Activated naive CD4-positive, alpha-beta T cell treated with anti-CD3 and anti-CD28 coated beads, Interleukin-2, amount 50 U/mL, for 16 hours (primary cell): Measurements from ENCODE around the gene NRXN2.

Source experiments
- DNase-seq: peaks from one replicate; pipeline ENCODE4 v3.0.0-alpha.2; 2020

Gene NRXN2

GRCh38 chr11:64758330-64759079 is 35.5 kb upstream of the NRXN2 start:
- DNase-seq: no peak

GRCh38 chr11:64757549-64758329 is 34.7 kb upstream of the NRXN2 start:
- DNase-seq: no peak

GRCh38 chr11:64755681-64756361 is 32.8 kb upstream of the NRXN2 start:
- no peak for DNase-seq

DNA sequence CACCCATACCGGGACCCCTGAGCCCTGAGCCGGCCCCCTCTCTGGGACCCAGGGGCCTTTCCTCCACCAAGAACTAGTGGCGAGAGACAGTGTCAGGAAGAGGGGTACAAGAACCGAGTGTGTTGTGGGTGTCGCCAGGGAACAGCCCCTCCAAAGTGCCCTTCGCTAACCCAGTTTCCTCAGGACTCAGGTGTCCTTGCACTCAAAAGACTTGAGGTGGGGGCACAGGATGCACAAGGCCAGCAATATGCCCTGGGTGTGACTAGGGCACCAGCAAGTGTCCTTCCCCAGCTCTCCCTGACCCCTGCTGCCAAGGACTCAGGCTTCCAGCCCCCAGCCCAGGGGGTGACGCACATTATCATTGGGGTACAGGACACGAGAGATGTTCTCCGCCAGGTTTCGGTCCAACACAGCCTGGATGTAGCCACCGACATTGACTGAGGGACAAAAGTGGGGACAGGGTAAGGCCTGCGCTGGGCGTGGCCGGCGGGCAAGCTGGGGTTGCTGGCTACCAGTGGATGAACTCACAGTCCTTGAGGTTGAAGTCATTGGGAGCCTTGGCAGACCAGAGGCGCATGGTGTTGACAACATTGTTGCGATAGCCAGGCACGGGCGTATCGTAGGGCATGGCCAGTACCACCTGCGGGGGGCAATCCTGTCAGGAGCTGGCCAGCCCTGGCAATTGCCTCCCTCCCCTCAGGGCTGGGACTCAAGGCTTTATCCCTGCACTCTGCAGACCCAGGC is 32.1 kb upstream of the NRXN2 start:
- no peak for DNase-seq

GRCh38 chr11:64754124-64754918 is 31.3 kb upstream of the NRXN2 start:
- no peak for DNase-seq

DNA sequence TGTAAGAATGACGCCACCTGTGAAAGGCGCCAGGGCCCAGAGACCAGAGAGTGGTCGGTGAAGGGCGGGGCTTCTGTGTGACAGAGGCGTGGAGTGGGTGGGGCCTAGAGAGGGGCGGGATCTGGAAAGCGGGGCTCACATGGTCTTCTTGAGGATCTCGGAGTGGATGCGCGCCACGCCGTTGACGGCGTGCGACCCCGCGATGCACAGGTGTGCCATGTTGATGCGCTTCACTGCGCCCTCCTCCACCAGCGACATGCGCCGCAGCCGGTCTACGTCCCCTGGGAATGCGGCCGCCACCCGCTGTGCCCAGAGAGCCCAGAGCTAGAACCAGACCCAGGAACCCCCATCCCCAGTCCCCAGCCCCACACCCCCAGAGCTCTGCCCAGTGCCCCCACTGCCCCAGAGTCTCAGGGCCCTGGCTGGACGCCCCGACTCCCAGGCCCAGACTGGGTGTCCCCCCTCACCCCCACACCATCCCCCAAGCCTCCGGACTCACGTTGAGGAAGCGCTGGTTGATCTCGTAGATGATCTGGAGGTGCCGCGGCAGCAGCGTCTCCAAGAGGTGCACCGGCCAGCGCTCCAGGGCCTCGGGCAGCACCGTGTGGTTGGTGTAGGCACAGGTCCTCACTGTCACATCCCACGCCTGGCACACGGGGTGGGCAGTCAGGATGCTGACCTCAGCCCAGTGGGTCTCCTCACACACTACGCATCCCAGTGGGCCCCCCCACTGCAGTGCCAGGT is 30.6 kb upstream of the NRXN2 start:
- DNase-seq: no peak

- DNase-seq: no peak
Observed at GRCh38 chr11:64753019-64753379, 30.0 kb upstream of the NRXN2 start.

- no peak for DNase-seq
Observed at GRCh38 chr11:64752175-64752970, 29.4 kb upstream of the NRXN2 start.

DNA sequence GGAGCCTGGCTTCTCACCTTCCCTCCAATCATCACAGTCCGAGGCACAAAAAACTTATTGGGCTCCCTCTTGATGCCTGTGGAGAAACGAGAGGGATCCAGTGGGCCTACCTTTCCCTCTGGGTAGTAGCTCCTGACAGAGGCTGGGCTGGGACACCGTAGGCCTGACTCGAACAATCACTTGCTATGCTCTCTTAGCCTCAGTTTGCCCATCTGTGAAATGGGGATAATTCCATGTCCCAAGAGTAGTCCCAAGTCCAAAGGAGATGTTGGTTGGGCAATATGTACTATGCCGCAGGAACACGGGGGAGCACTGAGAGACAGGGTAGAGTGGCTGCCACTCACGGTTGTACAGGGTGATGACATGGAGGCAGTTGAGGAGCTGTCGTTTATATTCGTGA is 28.6 kb upstream of the NRXN2 start:
- DNase-seq: no peak

- DNase-seq: no peak
Observed at GRCh38 chr11:64751136-64751535, 28.1 kb upstream of the NRXN2 start.

- DNase-seq: no peak
Observed at GRCh38 chr11:64750361-64751054, 27.5 kb upstream of the NRXN2 start.

GRCh38 chr11:64747961-64748665 is 25.1 kb upstream of the NRXN2 start:
- DNase-seq: peak; percentile 11

DNA sequence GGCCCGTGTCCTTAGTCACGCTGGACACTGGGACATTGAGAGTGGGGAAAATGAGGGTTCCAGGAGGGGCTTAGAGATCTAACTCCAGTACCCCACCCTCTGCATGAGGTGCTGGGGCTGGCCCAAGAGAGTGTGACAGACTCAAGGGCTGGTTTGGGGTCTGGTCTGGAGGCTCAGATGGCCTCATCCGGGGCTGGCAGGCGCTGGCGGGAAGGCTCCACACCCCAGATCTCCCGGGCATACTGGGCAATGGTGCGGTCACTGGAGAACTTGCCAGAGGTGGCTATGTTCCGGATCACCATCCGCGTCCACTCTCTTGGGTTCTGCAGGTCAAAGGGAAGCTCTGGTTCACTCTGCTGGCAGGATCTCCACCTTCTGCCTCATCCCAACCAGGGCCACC is 23.5 kb upstream of the NRXN2 start:
- no peak for DNase-seq

- peak; percentile 69 for DNase-seq
Observed at GRCh38 chr11:64745521-64746328, 22.7 kb upstream of the NRXN2 start.

DNA sequence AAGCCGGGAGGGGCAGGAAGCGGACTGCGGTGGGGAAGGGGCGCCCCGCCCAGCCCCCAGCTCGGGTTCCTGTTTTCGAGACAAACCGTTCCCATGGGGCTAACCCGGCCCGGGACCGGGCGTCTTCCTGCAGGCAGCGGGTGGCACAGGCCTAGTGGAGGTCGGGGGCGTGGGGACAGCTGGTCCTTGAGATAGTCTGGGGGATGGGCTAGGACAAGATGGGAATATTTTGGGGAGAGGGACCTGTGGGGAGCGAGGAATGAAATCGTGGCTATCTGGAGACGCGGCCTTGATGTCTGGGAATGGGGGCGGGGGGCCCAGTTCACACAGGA is 22.2 kb upstream of the NRXN2 start:
- DNase-seq: peak; percentile 55

DNA sequence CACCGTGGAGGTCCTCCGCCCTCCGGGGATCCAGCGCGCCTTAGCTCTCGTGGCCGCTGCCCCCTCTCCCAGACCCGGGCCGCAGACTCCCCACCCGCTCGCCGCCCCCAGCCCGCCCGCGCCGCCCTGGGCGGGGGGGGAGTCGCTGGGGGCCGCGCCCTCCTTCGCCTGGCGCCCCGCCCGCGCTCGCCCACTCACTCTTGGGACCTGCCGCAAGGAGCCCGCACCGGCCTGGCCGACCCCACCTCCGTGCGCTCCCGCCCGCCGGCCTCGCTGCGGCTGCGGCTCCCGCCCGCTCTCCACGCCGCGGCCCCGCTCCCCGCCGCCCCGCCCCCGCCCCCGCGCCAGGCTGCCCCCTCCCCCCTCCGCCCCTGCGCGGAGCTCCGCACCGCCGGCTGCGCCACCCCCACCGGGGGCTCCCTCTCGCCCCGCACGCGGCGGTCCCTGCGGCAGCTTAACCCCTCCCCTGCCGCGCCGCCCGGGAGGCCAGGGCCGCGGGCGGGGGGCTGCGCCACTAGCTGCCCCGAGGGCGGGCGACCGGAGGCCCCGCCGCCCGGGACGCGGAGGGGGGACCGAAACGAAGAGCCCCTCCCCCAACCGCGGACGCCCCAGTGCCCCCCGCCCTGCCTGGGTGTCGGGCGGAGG is 21.7 kb upstream of the NRXN2 start:
- no peak for DNase-seq

- peak; percentile 77 for DNase-seq
Observed at GRCh38 chr11:64743591-64744543, 20.9 kb upstream of the NRXN2 start, which contains the start of gene RASGRP2. Gene RASGRP2, minus strand, starts transcription at chr11:64744142. Its CDS starts 1,276 bp downstream, at chr11:64742866.
